H54 (cell line): ENCODE measurements around the gene PDXK.
A peak's percentile ranks its signal among the peaks of the same experiment; 100 is the strongest.
"Not testable (repeated sequence)": the region's sequence is repeated elsewhere in the genome, so short reads cannot be mapped to it uniquely, and the experiment has no call there.

Source experiments
- DNase-seq: peaks from one replicate; pipeline ENCODE4 v3.0.0; 2011; ENCODE audit warnings: low spot score, mixed read lengths; ENCODE audit not compliant: insufficient read length
- FAIRE-seq: peaks from 3 replicates; lab custom pipeline; 2011; peaks lifted over from hg19 to GRCh38; lab: Jason Lieb, UNC
- POLR2A ChIP-seq: IDR thresholded peaks from 2 replicates; pipeline ENCODE4 v1.6.1; 2011; ENCODE audit warnings: low read depth, mild to moderate bottlenecking, low read length

The PDXK gene

GRCh38 chr21:43718872-43719747, at the start of gene PDXK:
PDXK (plus strand) TSS chr21:43719129; CDS start chr21:43719295, 166 bp downstream.
- FAIRE-seq (no peak), DNase-seq (peak; percentile 82)

GRCh38 chr21:43669828-43670605, 48.9 kb upstream of the PDXK start:
- FAIRE-seq = no peak
- DNase-seq = no peak
- TF ChIP-seq POLR2A = no peak

More at GRCh38 chr21:43718872-43719747, at the start of gene PDXK:
- peak; percentile 91 for TF ChIP-seq POLR2A

GRCh38 chr21:43675871-43676270, 43.1 kb upstream of the PDXK start:
- FAIRE-seq (no peak), DNase-seq (no peak)

GRCh38 chr21:43676391-43676790, 42.5 kb upstream of the PDXK start:
- no peak for TF ChIP-seq POLR2A
- no peak for DNase-seq
- no peak for FAIRE-seq

More at GRCh38 chr21:43675871-43676270, 43.1 kb upstream of the PDXK start:
- TF ChIP-seq POLR2A = no peak

GRCh38 chr21:43679951-43680350, 39.0 kb upstream of the PDXK start:
- DNase-seq = no peak
- no peak for TF ChIP-seq POLR2A
- FAIRE-seq = no peak

GRCh38 chr21:43680421-43680820, 38.5 kb upstream of the PDXK start:
- FAIRE-seq, DNase-seq: not testable (repeated sequence)

- FAIRE-seq (no peak), DNase-seq (no peak)
- no peak for TF ChIP-seq POLR2A
These were observed 37.3 kb upstream of the PDXK start for GRCh38 chr21:43681650-43682049.

GRCh38 chr21:43684424-43684823, 34.5 kb upstream of the PDXK start:
- no peak for TF ChIP-seq POLR2A
- DNase-seq (no peak), FAIRE-seq (no peak)

GRCh38 chr21:43686811-43687565, 31.9 kb upstream of the PDXK start:
- no peak for TF ChIP-seq POLR2A
- FAIRE-seq (no peak), DNase-seq (no peak)

GRCh38 chr21:43687566-43688399, 31.1 kb upstream of the PDXK start:
- DNase-seq (no peak), FAIRE-seq (no peak)

GRCh38 chr21:43688906-43689305, 30.0 kb upstream of the PDXK start:
- TF ChIP-seq POLR2A = no peak
- no peak for FAIRE-seq
- no peak for DNase-seq

More at GRCh38 chr21:43687566-43688399, 31.1 kb upstream of the PDXK start:
- no peak for TF ChIP-seq POLR2A

GRCh38 chr21:43689556-43690337, 29.2 kb upstream of the PDXK start:
- no peak for DNase-seq
- no peak for FAIRE-seq
- TF ChIP-seq POLR2A = no peak

GRCh38 chr21:43690346-43690745, 28.6 kb upstream of the PDXK start:
- DNase-seq = no peak
- no peak for TF ChIP-seq POLR2A
- FAIRE-seq = no peak
